Epithelial cell of esophagus (primary cell): ENCODE data around the gene TMEM43.
"Not testable (repeated sequence)": the region's sequence is repeated elsewhere in the genome, so short reads cannot be mapped to it uniquely, and the experiment has no call there.

Experiments used
- DNase-seq: peaks from one replicate; pipeline ENCODE4 v3.0.0; 2010; ENCODE audit warnings: low read depth
- H3K4me3 ChIP-seq: 2 replicates; pipeline ENCODE4 v1.5.1; 2011; ENCODE audit warnings: mild to moderate bottlenecking, low read length, control low read depth
- TF ChIP-seq, protein P1 (sequence below): IDR thresholded peaks from 2 replicates; pipeline ENCODE4 v1.5.1; 2011; ENCODE audit warnings: low read depth, mild to moderate bottlenecking, low read length, control low read depth, inconsistent platforms; ENCODE audit not compliant: insufficient read depth; ENCODE audit errors: missing control alignments

The TMEM43 gene

DNA sequence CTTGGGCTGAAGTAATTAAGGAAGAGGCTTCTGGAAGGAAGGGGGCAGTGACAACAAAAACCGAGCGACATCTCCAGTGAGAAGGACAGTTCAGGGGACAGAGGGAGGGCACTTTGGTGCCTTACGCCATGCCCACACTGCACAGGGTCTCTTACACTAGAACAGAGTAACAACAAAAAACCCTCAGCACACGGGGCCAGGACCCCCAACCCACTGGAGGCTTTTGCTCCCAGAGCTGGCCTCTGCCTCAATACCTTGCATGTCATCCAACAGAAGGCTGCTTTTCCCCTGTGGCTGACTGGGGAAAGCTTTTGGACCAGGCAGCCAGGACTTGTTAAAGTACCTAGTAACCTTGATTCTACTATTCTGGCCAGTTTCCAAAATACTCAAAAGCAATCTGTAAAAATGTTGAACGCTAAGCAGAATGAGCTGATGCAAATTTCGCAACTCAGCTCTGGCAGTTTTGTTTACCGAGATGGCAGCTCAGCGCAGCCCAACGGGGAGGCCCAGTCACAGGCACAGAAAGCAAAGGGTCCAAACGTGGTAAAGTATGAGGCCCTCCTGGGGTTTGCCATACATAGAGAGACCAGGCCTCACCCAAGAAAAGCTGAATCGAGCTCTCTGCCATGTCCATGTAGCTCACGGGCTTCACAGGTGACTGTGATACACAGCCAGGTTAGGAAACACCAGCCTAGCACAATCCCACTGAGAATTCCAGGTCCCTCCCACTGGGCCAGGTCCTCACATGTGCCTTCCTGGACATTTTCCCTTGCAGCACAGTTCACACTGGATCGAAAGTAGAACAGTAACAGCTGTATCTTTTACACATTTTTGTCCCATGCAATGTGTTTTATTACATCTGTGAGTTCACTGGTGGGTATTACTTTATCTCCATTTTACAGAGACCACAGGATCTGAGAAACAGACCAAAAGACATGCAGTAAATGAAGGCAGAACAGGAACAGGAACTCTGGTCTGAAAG lies 6.2 kb upstream of the TMEM43 start:
- no peak overlapping the region for H3K4me3 ChIP-seq
- peak; percentile 76 for DNase-seq
- TF ChIP-seq, protein P1, sequence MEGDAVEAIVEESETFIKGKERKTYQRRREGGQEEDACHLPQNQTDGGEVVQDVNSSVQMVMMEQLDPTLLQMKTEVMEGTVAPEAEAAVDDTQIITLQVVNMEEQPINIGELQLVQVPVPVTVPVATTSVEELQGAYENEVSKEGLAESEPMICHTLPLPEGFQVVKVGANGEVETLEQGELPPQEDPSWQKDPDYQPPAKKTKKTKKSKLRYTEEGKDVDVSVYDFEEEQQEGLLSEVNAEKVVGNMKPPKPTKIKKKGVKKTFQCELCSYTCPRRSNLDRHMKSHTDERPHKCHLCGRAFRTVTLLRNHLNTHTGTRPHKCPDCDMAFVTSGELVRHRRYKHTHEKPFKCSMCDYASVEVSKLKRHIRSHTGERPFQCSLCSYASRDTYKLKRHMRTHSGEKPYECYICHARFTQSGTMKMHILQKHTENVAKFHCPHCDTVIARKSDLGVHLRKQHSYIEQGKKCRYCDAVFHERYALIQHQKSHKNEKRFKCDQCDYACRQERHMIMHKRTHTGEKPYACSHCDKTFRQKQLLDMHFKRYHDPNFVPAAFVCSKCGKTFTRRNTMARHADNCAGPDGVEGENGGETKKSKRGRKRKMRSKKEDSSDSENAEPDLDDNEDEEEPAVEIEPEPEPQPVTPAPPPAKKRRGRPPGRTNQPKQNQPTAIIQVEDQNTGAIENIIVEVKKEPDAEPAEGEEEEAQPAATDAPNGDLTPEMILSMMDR, result no peak

- TF ChIP-seq, protein P1, result no peak
- no peak overlapping the region for H3K4me3 ChIP-seq
- no peak for DNase-seq
Measured at GRCh38 chr3:14119651-14120050, 5.2 kb upstream of the TMEM43 start.

- no peak overlapping the region for H3K4me3 ChIP-seq
- DNase-seq, result no peak
- TF ChIP-seq, protein P1, result no peak
Measured at GRCh38 chr3:14120111-14120920, 4.5 kb upstream of the TMEM43 start.

- not testable (repeated sequence) for DNase-seq, H3K4me3 ChIP-seq
Measured at GRCh38 chr3:14120921-14121448, 3.9 kb upstream of the TMEM43 start.

GRCh38 chr3:14121859-14122258 lies 3.0 kb upstream of the TMEM43 start:
- TF ChIP-seq, protein P1, result no peak
- no peak for DNase-seq
- no peak overlapping the region for H3K4me3 ChIP-seq

DNA sequence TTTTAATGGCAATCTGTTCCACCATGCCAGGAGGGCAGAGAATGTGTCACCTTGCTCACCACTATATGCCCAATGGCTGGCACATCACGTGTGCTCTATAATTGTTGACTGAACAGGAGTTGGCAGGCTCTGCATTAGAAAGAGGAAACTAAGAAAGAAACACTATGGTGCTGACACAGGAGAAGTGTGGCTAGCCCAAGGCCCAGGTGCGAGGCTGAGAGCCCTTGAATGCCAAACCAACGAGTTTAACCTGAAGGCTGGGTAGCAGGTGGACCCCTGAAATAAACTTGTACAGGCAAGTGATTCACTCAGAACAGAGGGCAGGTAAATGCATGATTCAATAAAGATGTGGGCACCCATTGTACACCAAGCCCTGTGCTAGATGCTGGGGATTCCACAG lies 2.6 kb upstream of the TMEM43 start:
- TF ChIP-seq, protein P1, result no peak
- no peak overlapping the region for H3K4me3 ChIP-seq
- peak; percentile 54 for DNase-seq
